GM19452 (cell line): ENCODE measurements around the gene RND3.

Source experiments
- ATAC-seq: cut with Tn5 transposase; IDR thresholded peaks from one replicate; pipeline ENCODE4 v1.9.1; 2021; ENCODE audit not compliant: unreplicated experiment

The RND3 gene

GRCh38 chr2:150445398-150445797, 42.1 kb downstream of the RND3 start:
- no peak for ATAC-seq

GRCh38 chr2:150442484-150442883, 45.0 kb downstream of the RND3 start:
- no peak for ATAC-seq

GRCh38 chr2:150441784-150442183, 45.7 kb downstream of the RND3 start:
- no peak for ATAC-seq

GRCh38 chr2:150441226-150441625, 46.2 kb downstream of the RND3 start:
- ATAC-seq = no peak

- no peak for ATAC-seq
Measured at GRCh38 chr2:150438654-150439053, 48.8 kb downstream of the RND3 start.

GRCh38 chr2:150438041-150438440, 49.4 kb downstream of the RND3 start:
- no peak for ATAC-seq

- ATAC-seq = no peak
Measured at GRCh38 chr2:150432312-150432625, 55.2 kb downstream of the RND3 start.

- ATAC-seq = no peak
Measured at GRCh38 chr2:150431561-150432311, 55.7 kb downstream of the RND3 start.

- ATAC-seq = no peak
Measured at GRCh38 chr2:150429384-150429961, 58.0 kb downstream of the RND3 start.

- ATAC-seq = no peak
Measured at GRCh38 chr2:150428641-150429040, 58.8 kb downstream of the RND3 start.

- no peak for ATAC-seq
Measured at GRCh38 chr2:150427298-150427697, 60.2 kb downstream of the RND3 start.

GRCh38 chr2:150426724-150427123, 60.7 kb downstream of the RND3 start:
- ATAC-seq = no peak

- no peak for ATAC-seq
Measured at GRCh38 chr2:150426315-150426714, 61.2 kb downstream of the RND3 start.

- no peak for ATAC-seq
Measured at GRCh38 chr2:150425121-150425955, 62.1 kb downstream of the RND3 start.

- ATAC-seq = no peak
Measured at GRCh38 chr2:150424406-150424805, 63.1 kb downstream of the RND3 start.

GRCh38 chr2:150421126-150421651, 66.3 kb downstream of the RND3 start:
- ATAC-seq = no peak

GRCh38 chr2:150418916-150419315, 68.6 kb downstream of the RND3 start:
- ATAC-seq = no peak
